Measurements from ENCODE around the gene TNS4.

- TF ChIP-seq CTCF (IDR thresholded peaks at IDR 0.05) (no peak), EZH2 (IDR thresholded peaks at IDR 0.05; ENCODE audit: borderline replicate concordance, insufficient read depth, low read depth, low read length, poor library complexity, severe bottlenecking) (no peak)
Measured at GRCh38 chr17:40545660-40546059, 44.2 kb upstream of the TNS4 start.

All from B cell (primary cell).